H1 (cell line): ENCODE results near the gene SCN11A. TPM values are rescaled to one million over a fixed set of nuclear protein-coding genes. Genes with fewer than 3 reads are reported as not detected.

Experiments used
- CTCF ChIA-PET: fragments of 300-600 bp; sonication (Branson Sonifier 250); formaldehyde crosslinking; loops from one replicate; lab custom pipeline; 2021; ENCODE audit not compliant: partially characterized antibody; lab: Charles Lee
- POLR2A ChIA-PET: fragments of 300-600 bp; sonication (Branson Sonifier 250); formaldehyde crosslinking; loops from one replicate; lab custom pipeline; 2021; ENCODE audit warnings: inconsistent platforms; ENCODE audit not compliant: partially characterized antibody; lab: Charles Lee
- DNase-seq, 2 experiments: peaks; one replicate each; pipeline versions ENCODE4 v3.0.0 to v3.0.0-alpha.2; 2010 to 2022; ENCODE audit warnings: low spot score in 2 of 2, low read depth in 1 of 2, mixed read lengths in 1 of 2
- FAIRE-seq: peaks from 2 replicates; lab custom pipeline; 2011; peaks lifted over from hg19 to GRCh38; lab: Jason Lieb, UNC
- H2AFZ ChIP-seq: 2 replicates; pipeline ENCODE4 v1.8.1; 2012; ENCODE audit warnings: low read length, inconsistent platforms
- H2AK5ac ChIP-seq: 2 replicates; pipeline ENCODE4 v1.6.1; 2013; ENCODE audit warnings: low read depth, low read length
- H2BK120ac ChIP-seq: replicated peaks from 2 replicates; pipeline ENCODE3; 2013; ENCODE audit warnings: low read depth, low read length, inconsistent platforms
- H2BK12ac ChIP-seq: 2 replicates; pipeline ENCODE4 v1.6.1; 2013; ENCODE audit warnings: low read depth, low read length
- H2BK15ac ChIP-seq: 2 replicates; pipeline ENCODE4 v1.6.1; 2013; ENCODE audit warnings: low read length
- H2BK20ac ChIP-seq: 2 replicates; pipeline ENCODE4 v1.6.1; 2013; ENCODE audit warnings: low read length
- H2BK5ac ChIP-seq: 2 replicates; pipeline ENCODE4 v1.6.1; 2013; ENCODE audit warnings: low read depth, low read length
- H3K14ac ChIP-seq: 2 replicates; pipeline ENCODE4 v1.6.1; 2013; ENCODE audit warnings: inconsistent platforms; ENCODE audit not compliant: insufficient read length
- H3K18ac ChIP-seq: 2 replicates; pipeline ENCODE4 v1.6.1; 2013; ENCODE audit warnings: low read length; ENCODE audit errors: extremely low read depth
- H3K23ac ChIP-seq: 2 replicates; pipeline ENCODE4 v1.6.1; 2013; ENCODE audit warnings: inconsistent platforms; ENCODE audit not compliant: insufficient read length
- H3K23me2 ChIP-seq: 2 replicates; pipeline ENCODE4 v1.6.1; 2013; ENCODE audit warnings: low read depth, low read length
- H3K27ac ChIP-seq: 2 replicates; pipeline ENCODE4 v1.6.1; 2011; ENCODE audit warnings: low read depth, low read length, inconsistent platforms
- H3K27me3 ChIP-seq, 4 experiments: replicated peaks in 1 of 4; 1 replicate in 1 of 4; 2 replicates in 3 of 4; pipeline versions ENCODE4 v1.6.1 to v1.8.1; 2011 to 2013; ENCODE audit warnings: low read length in 3 of 4, mild to moderate bottlenecking in 3 of 4, inconsistent platforms in 2 of 4, mixed read lengths in 2 of 4, moderate library complexity in 1 of 4; ENCODE audit not compliant: control insufficient read depth in 3 of 4, insufficient read depth in 3 of 4; ENCODE audit errors: extremely low read depth in 1 of 4
- H3K36me3 ChIP-seq, 4 experiments: 2 replicates each; pipeline versions ENCODE4 v1.6.1 to v1.8.1; 2011 to 2013; ENCODE audit warnings: mild to moderate bottlenecking in 4 of 4, low read length in 3 of 4, moderate library complexity in 2 of 4, control low read depth in 1 of 4, inconsistent platforms in 1 of 4; ENCODE audit not compliant: insufficient read depth in 4 of 4, control insufficient read depth in 2 of 4
- H3K4ac ChIP-seq: replicated peaks from 2 replicates; pipeline ENCODE3; 2013; ENCODE audit warnings: low read length, low read depth, mixed read lengths, inconsistent platforms; ENCODE audit not compliant: insufficient read length
- H3K4me1 ChIP-seq, 4 experiments: replicated peaks in 1 of 4; 1 replicate in 1 of 4; 2 replicates in 3 of 4; pipeline versions ENCODE4 v1.6.1 to v1.8.1; 2011 to 2013; ENCODE audit warnings: low read length in 3 of 4, inconsistent platforms in 2 of 4, mixed read lengths in 1 of 4; ENCODE audit not compliant: insufficient read depth in 4 of 4, control insufficient read depth in 3 of 4
- H3K4me2 ChIP-seq, 2 experiments: 2 replicates each; pipeline versions ENCODE4 v1.6.1 to v1.8.1; 2011 to 2013; ENCODE audit warnings: low read depth in 2 of 2, low read length in 2 of 2, control low read depth in 1 of 2, inconsistent platforms in 1 of 2, mild to moderate bottlenecking in 1 of 2; ENCODE audit not compliant: insufficient read depth in 1 of 2
- H3K4me3 ChIP-seq, 4 experiments: fragments of 200-600, 300-600 bp in 1 of 4; sonication (generic), shearing (Covaris generic), sonication (Bioruptor Twin) in 1 of 4; 2 replicates each; pipeline versions ENCODE4 v1.5.1 to v1.8.1; 2011 to 2016; ENCODE audit warnings: low read length in 4 of 4, low read depth in 3 of 4, control low read depth in 2 of 4, inconsistent platforms in 2 of 4, mild to moderate bottlenecking in 2 of 4, mixed read lengths in 1 of 4, moderate library complexity in 1 of 4; ENCODE audit not compliant: insufficient read depth in 2 of 4; ENCODE audit errors: extremely low read depth in 1 of 4
- H3K56ac ChIP-seq: replicated peaks from 2 replicates; pipeline ENCODE3; 2013; ENCODE audit warnings: low read depth, mild to moderate bottlenecking, mixed read lengths, low read length, inconsistent platforms; ENCODE audit not compliant: insufficient read length
- H3K79me1 ChIP-seq: 2 replicates; pipeline ENCODE4 v1.6.1; 2013; ENCODE audit warnings: low read depth, low read length, control low read depth
- H3K79me2 ChIP-seq, 2 experiments: 2 replicates each; pipeline versions ENCODE4 v1.6.1 to v1.8.1; 2012 to 2013; ENCODE audit warnings: low read length in 2 of 2, mild to moderate bottlenecking in 2 of 2, inconsistent platforms in 1 of 2; ENCODE audit not compliant: insufficient read depth in 2 of 2, control insufficient read depth in 1 of 2
- H3K9ac ChIP-seq, 4 experiments: replicated peaks in 1 of 4; 1 replicate in 1 of 4; 2 replicates in 3 of 4; pipeline versions ENCODE4 v1.6.1 to v1.8.1; 2011 to 2013; ENCODE audit warnings: low read depth in 3 of 4, low read length in 3 of 4, control low read depth in 2 of 4, mild to moderate bottlenecking in 2 of 4, moderate library complexity in 2 of 4, inconsistent platforms in 1 of 4; ENCODE audit errors: extremely low read depth in 1 of 4
- H3K9me3 ChIP-seq, 2 experiments: 2 replicates each; pipeline versions ENCODE4 v1.6.1 to v1.8.1; 2012 to 2013; ENCODE audit warnings: mild to moderate bottlenecking in 2 of 2, moderate library complexity in 2 of 2, control low read depth in 1 of 2, inconsistent platforms in 1 of 2, low read depth in 1 of 2, low read length in 1 of 2, mixed read lengths in 1 of 2; ENCODE audit not compliant: insufficient read depth in 2 of 2
- H4K20me1 ChIP-seq, 2 experiments: replicated peaks in 1 of 2; 2 replicates each; pipeline versions ENCODE3 to v1.8.1; 2011 to 2013; ENCODE audit warnings: inconsistent platforms in 2 of 2, low read length in 2 of 2, mild to moderate bottlenecking in 1 of 2; ENCODE audit not compliant: insufficient read depth in 2 of 2, control insufficient read depth in 1 of 2
- H4K5ac ChIP-seq: 2 replicates; pipeline ENCODE4 v1.6.1; 2013; ENCODE audit warnings: low read length, low read depth, mixed read lengths, inconsistent platforms; ENCODE audit not compliant: insufficient read length
- H4K8ac ChIP-seq: 2 replicates; pipeline ENCODE4 v1.8.0; 2013; ENCODE audit warnings: mild to moderate bottlenecking, moderate library complexity, low read length, inconsistent platforms; ENCODE audit not compliant: insufficient read depth; ENCODE audit errors: extremely low read depth
- H4K91ac ChIP-seq: replicated peaks from 2 replicates; pipeline ENCODE3; 2013; ENCODE audit warnings: low read length, mixed read lengths, inconsistent platforms; ENCODE audit not compliant: insufficient read length
- POU5F1 ChIP-seq: IDR thresholded peaks from 2 replicates; pipeline ENCODE4 v1.6.1; 2011; ENCODE audit warnings: low read depth, mild to moderate bottlenecking, low read length, moderate library complexity
- SIRT6 ChIP-seq: IDR thresholded peaks from one replicate; pipeline ENCODE4 v1.7.1; 2012; ENCODE audit warnings: low read length, inconsistent platforms
- TAF1 ChIP-seq: IDR thresholded peaks from 2 replicates; pipeline ENCODE4 v1.6.1; 2011; ENCODE audit warnings: mild to moderate bottlenecking, low read depth, low read length
- WGBS, 2 experiments: shearing (Covaris generic) in 1 of 2; methylation state at CpG; one replicate each; pipeline versions ENCODE4 v1.1.6 to v1.1.7; 2013 to 2015; ENCODE audit warnings: low lambda C conversion rate in 2 of 2, mixed read lengths in 2 of 2, inconsistent platforms in 1 of 2, low coverage in 1 of 2, missing lambda C conversion rate in 1 of 2; ENCODE audit not compliant: insufficient replicate concordance in 2 of 2, insufficient coverage in 1 of 2, insufficient read length in 1 of 2; ENCODE audit errors: extremely low coverage in 1 of 2, missing lambda C conversion rate in 1 of 2; 5-methylcytosine and 5-hydroxymethylcytosine counted together
- polyA plus RNA-seq, 7 experiments: library from polyadenylated mRNA; depleted of rRNA in 3 of 7; stranded (reverse) in 5 of 7; unstranded in 2 of 7; fragments of >200 nt in 5 of 7; fragments of 200-250 nt in 2 of 7; gene quantifications; 1 replicate in 5 of 7; 2 replicates in 1 of 7; 4 replicates in 1 of 7; pipeline versions ENCODE4 v1.2.1 to v1.2.3, GENCODE V29; 2011 to 2013; ENCODE audit warnings: missing spikeins in 2 of 7, mixed read lengths in 2 of 7
- total RNA-seq: library from RNA; stranded (reverse); fragmentation: NEBNext Ultra II Directional; extraction: Animal tissue kit (Norgen Biotek cat#: 25700); gene quantifications from 2 replicates; pipeline ENCODE4 v1.2.1, GENCODE V29; 2021

Gene SCN11A
- total and polyA plus RNA-seq, 2 of the 8 experiments (the other 6 are each of a cell fraction or from before 2014, with no cell fraction given), result 0.11 to 0.21 TPM

- Histone ChIP-seq H3K27me3 (no peaks in the 10 kb centered on the region), H2AFZ (no peak overlapping the region)
- CTCF ChIA-PET, result interaction anchor here (1.0 to 7.9 kb wide), 7 partner anchors 13 to 190 kb away, joined by 3 to 106 read pairs (median 4); no protein-coding TSS in a partner anchor
Observed at GRCh38 chr3:39099738-39100499, 48.2 kb upstream of the SCN11A start.

More at GRCh38 chr3:39099738-39100499, 48.2 kb upstream of the SCN11A start:
- Histone ChIP-seq H2BK12ac (no peak overlapping the region), H3K18ac (no peak overlapping the region), H4K8ac (no peak overlapping the region; the same call in 1 of the 2 replicates), H4K5ac (no peak overlapping the region), H3K9me3 (no peaks in the 10 kb centered on the region; a peak in 1 of 4 replicates), H2AK5ac (no peak overlapping the region), H3K79me1 (peaks cover 3% of the 10 kb centered on the region; the same call in 1 of the 2 replicates), H2BK20ac (no peak overlapping the region), H3K23me2 (no peaks in the 10 kb centered on the region), H3K4ac (no peak overlapping the region), H3K4me3 (no peak overlapping the region), H3K36me3 (peaks cover 12 to 28% (median 27%) of the 10 kb centered on the region in 4 experiments), H3K56ac (no peak overlapping the region), H2BK5ac (no peak overlapping the region), H3K27ac (no peak overlapping the region), H3K79me2 (no peaks in the 10 kb centered on the region), H3K4me2 (no peak overlapping the region), H2BK15ac (no peak overlapping the region), H3K14ac (no peak overlapping the region), H2BK120ac (no peak overlapping the region), H4K20me1 (peaks cover 0 to 5% of the 10 kb centered on the region in 2 experiments), H4K91ac (no peak overlapping the region), H3K4me1 (no peaks in the 10 kb centered on the region; a peak in 1 of 7 replicates), H3K9ac (no peak overlapping the region), H3K23ac (no peak overlapping the region)
- peak in 1 of 2 experiments; percentile 35 for DNase-seq
- no peak for FAIRE-seq
- TF ChIP-seq POU5F1 (no peak), TAF1 (no peak), SIRT6 (no peak)
- 100% methylated on average over 2 of the region's 2 CpGs; no CpG with 5 or more reads in 1 of the 2 experiments for WGBS, 2 experiments
- POLR2A ChIA-PET, result no interaction called here
